GM18505 (cell line): Measurements from ENCODE around the gene KLHDC4.

Experiments
- ATAC-seq: cut with Tn5 transposase; IDR thresholded peaks from one replicate; pipeline ENCODE4 v1.9.1; 2021; ENCODE audit not compliant: unreplicated experiment
- POLR2A ChIP-seq: IDR thresholded peaks from 4 replicates; pipeline ENCODE4 v1.6.1; 2011; ENCODE audit warnings: borderline replicate concordance; ENCODE audit not compliant: insufficient read depth, insufficient read length; ENCODE audit errors: extremely low read depth

Gene KLHDC4

DNA sequence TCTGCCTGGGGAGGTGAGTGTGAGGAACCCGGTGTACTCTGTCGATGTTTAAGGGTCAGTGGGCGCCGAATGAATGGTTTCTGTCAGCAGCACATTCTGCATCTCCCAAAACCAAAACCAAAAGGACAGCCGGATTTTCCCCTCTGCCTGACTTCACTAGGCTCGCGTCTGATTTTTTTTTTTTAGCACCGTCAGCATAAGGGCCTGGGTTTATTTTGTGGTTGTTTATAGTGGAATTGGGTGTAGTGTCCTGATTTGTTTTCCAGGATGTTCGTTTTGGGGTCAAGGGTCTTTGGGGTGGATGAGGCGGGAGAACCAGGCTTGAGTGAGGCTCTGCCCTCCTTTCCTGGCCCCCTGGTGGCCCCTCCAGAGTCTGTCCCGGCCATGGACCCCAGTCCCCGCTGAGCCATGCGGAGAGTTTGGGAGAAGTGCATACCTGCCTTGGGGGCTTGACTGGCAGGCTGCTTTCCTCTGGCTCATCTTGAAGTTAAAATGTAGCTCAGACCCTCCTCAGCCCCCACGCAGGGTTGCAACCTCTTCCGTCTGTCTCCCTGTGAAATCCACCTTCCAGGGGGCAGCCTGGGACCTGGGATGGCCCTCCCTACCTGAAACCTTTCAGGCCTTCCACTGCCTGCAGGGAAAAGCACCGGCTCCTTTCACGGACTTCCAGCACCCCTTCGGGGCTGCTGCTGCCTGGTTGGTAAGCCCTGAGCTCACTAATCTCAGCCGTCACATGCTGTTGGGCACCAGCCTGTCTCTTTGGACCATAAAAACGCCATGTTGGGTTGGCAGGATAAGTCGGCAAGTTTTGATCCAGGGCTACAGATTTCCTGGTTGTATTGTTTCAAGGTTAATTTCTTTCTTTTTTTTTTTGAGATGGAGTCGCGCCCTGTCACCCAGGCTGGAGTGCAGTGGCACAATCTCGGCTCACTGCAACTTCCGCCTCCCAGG is 103.3 kb downstream of the KLHDC4 start:
- no peak for TF ChIP-seq POLR2A
- ATAC-seq = no peak

DNA sequence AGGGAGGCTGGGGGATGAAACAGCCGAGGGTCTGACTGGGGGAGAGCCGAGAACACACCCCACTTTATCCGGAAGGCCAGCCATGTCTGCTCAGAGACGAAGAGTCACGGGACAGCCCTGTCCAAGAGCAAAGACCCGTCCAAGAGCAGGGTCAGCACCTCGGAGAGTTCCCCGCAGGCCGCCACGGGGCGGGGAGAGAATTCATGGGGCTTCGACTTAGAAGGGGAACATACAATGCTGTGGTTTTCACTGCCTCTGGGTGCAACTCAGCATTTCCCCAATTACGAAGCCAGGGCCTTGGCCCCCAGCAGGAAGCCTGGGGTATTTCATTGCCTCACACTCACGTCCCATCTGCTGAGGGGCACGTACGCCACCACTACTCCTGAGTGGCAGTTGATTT is 104.2 kb downstream of the KLHDC4 start:
- no peak for ATAC-seq
- TF ChIP-seq POLR2A = no peak

GRCh38 chr16:87658564-87659225 is 107.1 kb downstream of the KLHDC4 start:
- no peak for TF ChIP-seq POLR2A

More at GRCh38 chr16:87658564-87659225, 107.1 kb downstream of the KLHDC4 start:
- no peak for ATAC-seq
